ENCODE data around the gene PARD3B. TPM values are rescaled to one million over a fixed set of nuclear protein-coding genes. Genes with fewer than 3 reads are reported as not detected.

The PARD3B gene
- polyA plus RNA-seq, 3 donors, result not detected

GRCh38 chr2:204886713-204887112 is 341.4 kb downstream of the PARD3B start:
- no peaks in the 10 kb centered on the region for H3K36me3 ChIP-seq (replicated peaks in 1 of 2; ENCODE audit: control insufficient read depth in 1 of 2, insufficient read depth in 2 of 2, low read length in 2 of 2)
- no peak overlapping the region for H3K9ac ChIP-seq (ENCODE audit: insufficient read depth, low read length, poor library complexity, severe bottlenecking)
- H3K9me3 ChIP-seq (replicated peaks in 1 of 2; ENCODE audit: control insufficient read depth in 1 of 2, insufficient read depth in 1 of 2, low read length in 2 of 2), result no peaks in the 10 kb centered on the region
- no peaks in the 10 kb centered on the region for H3K27me3 ChIP-seq (ENCODE audit: control insufficient read depth in 2 of 2, insufficient read depth in 2 of 2, low read length in 2 of 2)
- H3K27ac ChIP-seq (ENCODE audit: low read depth in 1 of 2, low read length in 2 of 2), result no peak overlapping the region
- H3K4me3 ChIP-seq (replicated peaks in 1 of 3; ENCODE audit: low read depth in 2 of 3, low read length in 3 of 3), result no peak overlapping the region
- no peak overlapping the region for H3K4me2 ChIP-seq (replicated peaks; ENCODE audit: extremely low read depth, low read length, poor library complexity, severe bottlenecking)
- Mint-ChIP-seq H3K27ac (no peak overlapping the region), H3K36me3 (no peaks in the 10 kb centered on the region), H3K9me3 (peaks cover 0 to 7% (median 0%) of the 10 kb centered on the region in 7 donors), H3K4me1 (no peaks in the 10 kb centered on the region), H3K27me3 (ENCODE audit: low read depth in 3 of 3) (peaks cover 0 to 5% (median 2%) of the 10 kb centered on the region in 3 donors), H3K4me3 (no peak overlapping the region)
- intact Hi-C loops (cut with micrococcal nuclease), result no loop called here
- no peak overlapping the region for H2AFZ ChIP-seq (ENCODE audit: insufficient read depth, low read depth, low read length, poor library complexity, severe bottlenecking)
- no peaks in the 10 kb centered on the region for H3K79me2 ChIP-seq (ENCODE audit: insufficient read depth, low read length)
- no peaks in the 10 kb centered on the region for H3K4me1 ChIP-seq (ENCODE audit: control insufficient read depth in 1 of 2, insufficient read depth in 2 of 2, low read length in 2 of 2)
- TF ChIP-seq CTCF (IDR thresholded peaks at IDR 0.05), result no peak
- 71% methylated on average over 1 of the region's 1 CpG for WGBS (ENCODE audit: insufficient coverage)
- H4K20me1 ChIP-seq (ENCODE audit: insufficient read depth, low read length), result no peaks in the 10 kb centered on the region
- no peak for DNase-seq

DNA sequence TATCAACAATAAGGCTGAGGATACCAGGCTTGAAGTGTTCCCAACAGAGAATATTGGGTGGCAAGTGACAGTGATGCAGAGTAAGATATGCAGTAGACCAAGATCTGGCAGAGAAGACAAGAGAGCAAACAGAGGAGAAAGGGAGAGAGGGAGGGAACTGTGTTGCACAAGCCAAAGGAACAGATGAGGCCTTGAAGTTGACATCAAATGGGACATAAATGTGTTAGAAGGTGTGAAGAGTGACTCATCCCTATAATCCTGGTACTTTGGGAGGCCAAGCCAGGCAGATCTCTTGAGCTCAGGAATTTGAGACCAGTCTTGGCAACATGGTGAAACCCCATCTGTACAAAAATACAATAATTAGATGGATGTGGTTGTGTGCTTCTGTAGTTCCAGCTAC is 342.9 kb downstream of the PARD3B start:
- no peaks in the 10 kb centered on the region for H3K27me3 ChIP-seq (ENCODE audit: control insufficient read depth in 2 of 2, insufficient read depth in 2 of 2, low read length in 2 of 2)
- no peaks in the 10 kb centered on the region for H3K36me3 Mint-ChIP-seq
- no peak for TF ChIP-seq CTCF (IDR thresholded peaks at IDR 0.05)
- H3K79me2 ChIP-seq (ENCODE audit: insufficient read depth, low read length), result no peaks in the 10 kb centered on the region
- no peaks in the 10 kb centered on the region for H3K36me3 ChIP-seq (replicated peaks in 1 of 2; ENCODE audit: control insufficient read depth in 1 of 2, insufficient read depth in 2 of 2, low read length in 2 of 2)
- no peaks in the 10 kb centered on the region for H3K9me3 ChIP-seq (replicated peaks in 1 of 2; ENCODE audit: control insufficient read depth in 1 of 2, insufficient read depth in 1 of 2, low read length in 2 of 2)
- H3K4me3 Mint-ChIP-seq, result no peak overlapping the region
- H3K4me2 ChIP-seq (replicated peaks; ENCODE audit: extremely low read depth, low read length, poor library complexity, severe bottlenecking), result no peak overlapping the region
- no peak for DNase-seq
- H4K20me1 ChIP-seq (ENCODE audit: insufficient read depth, low read length), result no peaks in the 10 kb centered on the region
- no peak overlapping the region for H3K27ac ChIP-seq (ENCODE audit: low read depth in 1 of 2, low read length in 2 of 2)
- H3K4me1 Mint-ChIP-seq, result no peaks in the 10 kb centered on the region
- H3K27ac Mint-ChIP-seq, result no peak overlapping the region
- intact Hi-C loops (cut with micrococcal nuclease), result no loop called here
- H3K4me3 ChIP-seq (replicated peaks in 1 of 3; ENCODE audit: low read depth in 2 of 3, low read length in 3 of 3), result no peak overlapping the region
- H3K9ac ChIP-seq (ENCODE audit: insufficient read depth, low read length, poor library complexity, severe bottlenecking), result no peak overlapping the region
- no peak overlapping the region for H2AFZ ChIP-seq (ENCODE audit: insufficient read depth, low read depth, low read length, poor library complexity, severe bottlenecking)
- no peaks in the 10 kb centered on the region for H3K4me1 ChIP-seq (ENCODE audit: control insufficient read depth in 1 of 2, insufficient read depth in 2 of 2, low read length in 2 of 2)
- peaks cover 0 to 3% (median 2%) of the 10 kb centered on the region in 3 donors for H3K27me3 Mint-ChIP-seq (ENCODE audit: low read depth in 3 of 3)
- peaks cover 0 to 7% (median 0%) of the 10 kb centered on the region in 7 donors for H3K9me3 Mint-ChIP-seq

Measured in CD14-positive monocyte (primary cell).